ENCODE measurements around the gene ABR. TPM values are rescaled to one million over a fixed set of nuclear protein-coding genes. Genes with fewer than 3 reads are reported as not detected.

ABR gene
- total RNA-seq, 1 experiment from 2014 or later, result 172 TPM

- ChIA-PET POLR2A (no interaction called here), CTCF (no interaction called here)
- no peaks in the 10 kb centered on the region for H3K4me1 ChIP-seq (ENCODE audit: control insufficient read depth, insufficient read depth, low read length)
- no peaks in the 10 kb centered on the region for H3K9me3 ChIP-seq (ENCODE audit: control insufficient read depth, insufficient read depth, low read depth, low read length)
- DNase-seq (ENCODE audit: low read depth, low spot score) (no peak), ATAC-seq (no peak)
- intact Hi-C loops (cut with micrococcal nuclease; ENCODE audit: unreplicated experiment), result no loop called here
- TF ChIP-seq, protein P1, sequence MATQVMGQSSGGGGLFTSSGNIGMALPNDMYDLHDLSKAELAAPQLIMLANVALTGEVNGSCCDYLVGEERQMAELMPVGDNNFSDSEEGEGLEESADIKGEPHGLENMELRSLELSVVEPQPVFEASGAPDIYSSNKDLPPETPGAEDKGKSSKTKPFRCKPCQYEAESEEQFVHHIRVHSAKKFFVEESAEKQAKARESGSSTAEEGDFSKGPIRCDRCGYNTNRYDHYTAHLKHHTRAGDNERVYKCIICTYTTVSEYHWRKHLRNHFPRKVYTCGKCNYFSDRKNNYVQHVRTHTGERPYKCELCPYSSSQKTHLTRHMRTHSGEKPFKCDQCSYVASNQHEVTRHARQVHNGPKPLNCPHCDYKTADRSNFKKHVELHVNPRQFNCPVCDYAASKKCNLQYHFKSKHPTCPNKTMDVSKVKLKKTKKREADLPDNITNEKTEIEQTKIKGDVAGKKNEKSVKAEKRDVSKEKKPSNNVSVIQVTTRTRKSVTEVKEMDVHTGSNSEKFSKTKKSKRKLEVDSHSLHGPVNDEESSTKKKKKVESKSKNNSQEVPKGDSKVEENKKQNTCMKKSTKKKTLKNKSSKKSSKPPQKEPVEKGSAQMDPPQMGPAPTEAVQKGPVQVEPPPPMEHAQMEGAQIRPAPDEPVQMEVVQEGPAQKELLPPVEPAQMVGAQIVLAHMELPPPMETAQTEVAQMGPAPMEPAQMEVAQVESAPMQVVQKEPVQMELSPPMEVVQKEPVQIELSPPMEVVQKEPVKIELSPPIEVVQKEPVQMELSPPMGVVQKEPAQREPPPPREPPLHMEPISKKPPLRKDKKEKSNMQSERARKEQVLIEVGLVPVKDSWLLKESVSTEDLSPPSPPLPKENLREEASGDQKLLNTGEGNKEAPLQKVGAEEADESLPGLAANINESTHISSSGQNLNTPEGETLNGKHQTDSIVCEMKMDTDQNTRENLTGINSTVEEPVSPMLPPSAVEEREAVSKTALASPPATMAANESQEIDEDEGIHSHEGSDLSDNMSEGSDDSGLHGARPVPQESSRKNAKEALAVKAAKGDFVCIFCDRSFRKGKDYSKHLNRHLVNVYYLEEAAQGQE (IDR thresholded peaks at IDR 0.05; ENCODE audit: insufficient read depth in 1 of 2, low read depth in 2 of 2, low read length in 1 of 2), result no peak
- TF ChIP-seq CTCF (IDR thresholded peaks at IDR 0.05) (no peak), SIN3A (IDR thresholded peaks at IDR 0.05; ENCODE audit: borderline replicate concordance, insufficient read depth, low read depth, low read length) (no peak)
- H3K27me3 ChIP-seq (ENCODE audit: control insufficient read depth, insufficient read depth, low read length), result no peaks in the 10 kb centered on the region
- H3K36me3 ChIP-seq (ENCODE audit: control insufficient read depth, insufficient read depth, low read length), result no peaks in the 10 kb centered on the region
- BruUV-seq (replicated peaks), result no TSS peak
- H3K4me3 ChIP-seq (ENCODE audit: low read depth in 2 of 2, low read length in 2 of 2), result no peak overlapping the region
- no peak overlapping the region for H3K27ac ChIP-seq (ENCODE audit: low read length)
- in situ Hi-C loops (cut with HindIII; ENCODE audit: low pct_unique_long_range_greater_than_20kb, low sequenced_read_pairs), result no loop called here
These were observed 37.3 kb upstream of the ABR start for GRCh38 chr17:1217089-1217385.

GRCh38 chr17:1216217-1217088 lies 36.7 kb upstream of the ABR start:
- ATAC-seq (no peak), DNase-seq (ENCODE audit: low read depth, low spot score) (no peak)
- no peak overlapping the region for H3K27ac ChIP-seq (ENCODE audit: low read length)
- in situ Hi-C loops (cut with HindIII; ENCODE audit: low pct_unique_long_range_greater_than_20kb, low sequenced_read_pairs) (no loop called here), intact Hi-C loops (cut with micrococcal nuclease; ENCODE audit: unreplicated experiment) (no loop called here)
- H3K36me3 ChIP-seq (ENCODE audit: control insufficient read depth, insufficient read depth, low read length), result no peaks in the 10 kb centered on the region
- no peaks in the 10 kb centered on the region for H3K27me3 ChIP-seq (ENCODE audit: control insufficient read depth, insufficient read depth, low read length)
- H3K4me1 ChIP-seq (ENCODE audit: control insufficient read depth, insufficient read depth, low read length), result no peaks in the 10 kb centered on the region
- no peak overlapping the region for H3K4me3 ChIP-seq (ENCODE audit: low read depth in 2 of 2, low read length in 2 of 2)
- POLR2A ChIA-PET, result no interaction called here
- no peak for TF ChIP-seq TCF7L2 (IDR thresholded peaks at IDR 0.05; ENCODE audit: low read depth, low read length)
- TF ChIP-seq, protein P1 (IDR thresholded peaks at IDR 0.05; ENCODE audit: insufficient read depth in 1 of 2, low read depth in 2 of 2, low read length in 1 of 2), result no peak
- TF ChIP-seq CTCF (IDR thresholded peaks at IDR 0.05), result no peak
- TF ChIP-seq POLR2AphosphoS5 (IDR thresholded peaks at IDR 0.05; ENCODE audit: low read depth, low read length), result no peak
- TF ChIP-seq SIN3A (IDR thresholded peaks at IDR 0.05; ENCODE audit: borderline replicate concordance, insufficient read depth, low read depth, low read length), result no peak
- no TSS peak for BruUV-seq (replicated peaks)
- no peaks in the 10 kb centered on the region for H3K9me3 ChIP-seq (ENCODE audit: control insufficient read depth, insufficient read depth, low read depth, low read length)
- CTCF ChIA-PET, result interaction anchor here (0.5 kb wide), 1 partner anchor 218 kb away, joined by 5 read pairs; no protein-coding TSS in a partner anchor
